Adrenal gland (tissue), 12 donors: ENCODE data around the gene RUFY4. TPM values are rescaled to one million over a fixed set of nuclear protein-coding genes. Genes with fewer than 3 reads are reported as not detected.
A peak's percentile ranks its signal among the peaks of the same experiment; 100 is the strongest.

Experiments
- DNase-seq, 7 donors: peaks; one replicate each; pipeline ENCODE4 v3.0.0-alpha.2; 2019 to 2020
- H3K27ac ChIP-seq, 5 donors: fragments of 200-600 bp; sonication (generic) in 4 of 5; 1 replicate in 3 of 5; 2 replicates in 2 of 5; pipeline versions ENCODE4 v1.5.1 to v1.8.0; 2016 to 2020; ENCODE audit warnings: mild to moderate bottlenecking in 1 of 5
- H3K27me3 ChIP-seq: fragments of 200-600 bp; 2 replicates; pipeline ENCODE4 v1.8.0; 2021
- H3K36me3 ChIP-seq, 2 donors: fragments of 200-600 bp; replicated peaks in 1 of 2; 1 replicate in 1 of 2; 2 replicates in 1 of 2; pipeline versions ENCODE4 v1.5.1 to v1.8.0; 2018 to 2022
- H3K4me1 ChIP-seq, 2 donors: fragments of 200-600 bp; replicated peaks in 1 of 2; 1 replicate in 1 of 2; 2 replicates in 1 of 2; pipeline versions ENCODE4 v1.5.1 to v1.8.0; 2018 to 2021
- H3K4me3 ChIP-seq, 4 donors: fragments of 200-600 bp; sonication (generic) in 3 of 4; one replicate each; pipeline ENCODE4 v1.5.1; 2016 to 2018
- H3K9me3 ChIP-seq, 3 donors: fragments of 200-600 bp; sonication (generic) in 1 of 3; replicated peaks in 1 of 3; 1 replicate in 2 of 3; 2 replicates in 1 of 3; pipeline versions ENCODE4 v1.5.1 to v1.8.0; 2016 to 2021
- CTCF ChIP-seq, 6 experiments: fragments of 450-650 bp in 4 of 6; fragments of 200-600 bp in 2 of 6; sonication (generic) in 1 of 6; IDR thresholded peaks; 1 replicate in 5 of 6; 2 replicates in 1 of 6; pipeline versions ENCODE4 v1.5.1 to v1.8.0; 2016 to 2021; ENCODE audit warnings: antibody characterized with exemption in 6 of 6, mild to moderate bottlenecking in 2 of 6, moderate library complexity in 1 of 6
- POLR2A ChIP-seq, 2 donors: fragments of 450-650 bp; IDR thresholded peaks; one replicate each; pipeline ENCODE4 v1.6.1; 2017; ENCODE audit warnings: antibody characterized with exemption in 2 of 2, mild to moderate bottlenecking in 2 of 2, moderate library complexity in 1 of 2
- WGBS, 4 donors: extraction: QIAGEN DNeasy Blood & Tissue Kit in 2 of 4; methylation state at CpG; one replicate each; pipeline versions ENCODE4 v1.1.5 to v1.1.7; 2013 to 2017; 5-methylcytosine and 5-hydroxymethylcytosine counted together
- intact Hi-C, 2 donors: fragments of 100-400 bp; cut with DNase I; formaldehyde crosslinking; loops; one replicate each; pipeline versions ENCODE4 v1.14.1 to v1.15.0; 2022 to 2023
- polyA plus RNA-seq, 3 donors: library from polyadenylated mRNA; stranded (reverse); fragments of 200-250 nt in 2 of 3; fragments of 350-450 nt in 1 of 3; fragmentation: Illumina TruSeq in 1 of 3; extraction: RNeasy Lipid Tissue Mini Kit (QIAGEN cat#74804) in 1 of 3; gene quantifications; one replicate each; pipeline ENCODE4 v1.2.3, GENCODE V29; 2013 to 2014
- total RNA-seq, 9 donors: library from RNA; depleted of rRNA in 4 of 9; stranded (reverse); fragments of >200 nt in 4 of 9; fragments of 120-200 nt in 1 of 9; fragmentation: NEBNext Ultra II Directional in 1 of 9; extraction: Animal tissue kit (Norgen Biotek cat#: 25700) in 1 of 9; gene quantifications; one replicate each; pipeline versions ENCODE4 v1.1.0 to v1.2.4, GENCODE V29; 2013 to 2023
- donor health status: healthy with polysubstance abuse.
- donor health status: Bipolar disorder and iron deficiency.
- donor health status: DM: yes; HTN: yes; CAD: no.
- donor health status: DM: no; HTN: no; CAD: no.
- donor health status: DM: no; HTN: no; CAD: no.
- donor health status: DM: yes; HTN: yes; CAD: no.

Gene RUFY4
- total and polyA plus RNA-seq, 12 donors: 0.09 to 1.9 (median 0.47) TPM; not detected in 3

GRCh38 chr2:218021536-218022071, 47.4 kb upstream of the RUFY4 start:
- TF ChIP-seq POLR2A (IDR thresholded peaks at IDR 0.05): no peak
- TF ChIP-seq CTCF (IDR thresholded peaks at IDR 0.05): no peak
- Histone ChIP-seq H3K36me3 (no peaks in the 10 kb centered on the region), H3K4me3 (no peak overlapping the region), H3K9me3 (no peaks in the 10 kb centered on the region), H3K27ac (no peak overlapping the region), H3K4me1 (peaks cover 0 to 15% of the 10 kb centered on the region in 2 donors), H3K27me3 (no peaks in the 10 kb centered on the region)
- intact Hi-C loops: no loop called here
- WGBS, 4 donors: 83 to 89% (median 86%) methylated on average over 8 to 12 of the region's 12 CpGs
- peak in 2 of 7 donors; percentile 8 to 12 for DNase-seq

DNA sequence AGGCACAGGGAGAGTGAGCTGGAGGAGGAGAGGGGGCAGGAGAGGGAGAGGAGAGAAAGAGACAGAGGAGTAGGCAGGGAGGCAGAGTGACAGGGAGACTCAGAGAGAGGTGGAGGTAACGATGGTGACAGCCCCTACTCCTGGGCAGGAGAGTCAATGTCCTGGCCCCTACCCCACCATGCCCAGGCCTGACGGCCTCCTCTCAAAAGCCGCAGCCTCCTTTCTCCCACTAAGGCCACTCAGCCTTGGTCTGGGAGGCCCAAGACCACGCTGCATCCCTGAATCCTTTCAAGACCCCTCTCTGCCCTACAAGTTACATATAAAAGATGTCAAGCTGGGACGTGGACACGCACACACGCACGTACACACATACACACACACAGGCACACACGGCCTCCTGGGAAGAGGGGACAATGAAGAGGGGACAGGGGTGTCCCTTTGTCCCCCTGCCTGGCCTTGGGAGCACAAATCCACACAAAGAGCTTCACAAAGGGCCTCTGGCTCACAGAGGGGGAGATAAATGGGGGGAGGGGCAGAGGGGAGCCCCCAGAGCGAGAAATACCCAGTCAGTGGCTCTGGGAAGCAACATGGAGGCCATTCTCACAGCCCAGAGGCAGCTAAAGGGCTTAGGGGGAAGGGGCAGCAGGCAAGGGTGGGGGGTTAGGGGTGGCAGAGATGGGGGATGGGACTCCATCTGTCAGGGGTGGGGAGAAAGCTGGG, 46.8 kb upstream of the RUFY4 start:
- no peak overlapping the region for H3K4me3 ChIP-seq
- no peaks in the 10 kb centered on the region for H3K27me3 ChIP-seq
- DNase-seq: peak in 4 of 7 donors; percentile 3 to 42 (median 13)
- H3K36me3 ChIP-seq: no peaks in the 10 kb centered on the region
- no peak overlapping the region for H3K27ac ChIP-seq
- no peak for TF ChIP-seq POLR2A (IDR thresholded peaks at IDR 0.05)
- no peak for TF ChIP-seq CTCF (IDR thresholded peaks at IDR 0.05)
- peaks cover 0 to 13% of the 10 kb centered on the region in 2 donors for H3K4me1 ChIP-seq
- WGBS, 4 donors: 92 to 96% (median 96%) methylated on average over 10 of the region's 10 CpGs
- no peaks in the 10 kb centered on the region for H3K9me3 ChIP-seq
- intact Hi-C loops: no loop called here

- H3K27me3 ChIP-seq: no peaks in the 10 kb centered on the region
- 86 to 93% (median 90%) methylated on average over 5 to 7 of the region's 7 CpGs for WGBS, 4 donors
- no peaks in the 10 kb centered on the region for H3K36me3 ChIP-seq
- no peak overlapping the region for H3K27ac ChIP-seq
- H3K4me3 ChIP-seq: no peak overlapping the region
- no peaks in the 10 kb centered on the region for H3K9me3 ChIP-seq
- peaks cover 0 to 6% of the 10 kb centered on the region in 2 donors for H3K4me1 ChIP-seq
- peak in 5 of 7 donors; percentile 3 to 13 (median 8) for DNase-seq
- no peak for TF ChIP-seq CTCF (IDR thresholded peaks at IDR 0.05)
- TF ChIP-seq POLR2A (IDR thresholded peaks at IDR 0.05): no peak
- intact Hi-C loops: no loop called here
Measured at GRCh38 chr2:218022851-218023530, 46.1 kb upstream of the RUFY4 start.

- WGBS, 4 donors: 79 to 87% (median 81%) methylated on average over 3 of the region's 3 CpGs
- Histone ChIP-seq H3K4me3 (no peak overlapping the region), H3K27me3 (no peaks in the 10 kb centered on the region), H3K9me3 (no peaks in the 10 kb centered on the region), H3K4me1 (no peaks in the 10 kb centered on the region), H3K27ac (no peak overlapping the region), H3K36me3 (no peaks in the 10 kb centered on the region)
- TF ChIP-seq POLR2A (IDR thresholded peaks at IDR 0.05) (no peak), CTCF (IDR thresholded peaks at IDR 0.05) (no peak)
- intact Hi-C loops: no loop called here
- DNase-seq: peak in 4 of 7 donors; percentile 2 to 8 (median 8)
Measured at GRCh38 chr2:218023636-218024035, 45.4 kb upstream of the RUFY4 start.
